Measurements from ENCODE around the gene KREMEN1.
"Not testable (repeated sequence)": the region's sequence is repeated elsewhere in the genome, so short reads cannot be mapped to it uniquely, and the experiment has no call there.

The KREMEN1 gene

DNA sequence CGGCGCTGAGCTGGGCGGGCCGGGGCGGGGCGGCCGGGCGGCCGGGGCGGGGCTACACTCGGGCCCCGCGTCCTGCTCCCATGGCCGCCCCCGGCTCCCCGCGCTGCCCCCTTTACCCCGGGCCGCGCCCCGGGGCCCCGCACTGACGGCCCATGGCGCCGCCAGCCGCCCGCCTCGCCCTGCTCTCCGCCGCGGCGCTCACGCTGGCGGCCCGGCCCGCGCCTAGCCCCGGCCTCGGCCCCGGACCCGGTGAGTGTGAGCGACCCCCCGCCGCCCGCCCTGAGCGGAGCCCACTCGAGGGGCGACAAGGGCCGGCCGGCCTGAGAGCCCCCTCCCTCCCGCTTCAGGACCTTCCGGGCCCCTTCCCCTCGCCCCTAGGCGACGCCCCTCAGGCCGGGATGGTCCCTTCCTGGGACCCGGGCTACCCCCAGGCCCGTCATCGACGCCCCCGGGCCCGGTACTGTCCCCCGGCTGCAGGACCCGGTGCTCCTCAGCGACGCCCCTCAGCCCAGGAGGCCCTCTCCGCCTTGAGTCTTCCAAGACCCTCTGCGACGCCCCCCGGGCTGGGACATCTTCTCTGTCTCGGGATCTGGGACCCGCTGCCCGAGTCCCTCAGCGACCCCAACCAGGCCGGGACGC is at the start of gene KREMEN1:
Gene KREMEN1, plus strand, starts transcription at position 57 of the 639 bp plus-strand sequence. Its CDS starts 96 bp downstream, at position 153.
- no peak for DNase-seq (ENCODE audit: low read depth in 4 of 4, low spot score in 1 of 4)

DNA sequence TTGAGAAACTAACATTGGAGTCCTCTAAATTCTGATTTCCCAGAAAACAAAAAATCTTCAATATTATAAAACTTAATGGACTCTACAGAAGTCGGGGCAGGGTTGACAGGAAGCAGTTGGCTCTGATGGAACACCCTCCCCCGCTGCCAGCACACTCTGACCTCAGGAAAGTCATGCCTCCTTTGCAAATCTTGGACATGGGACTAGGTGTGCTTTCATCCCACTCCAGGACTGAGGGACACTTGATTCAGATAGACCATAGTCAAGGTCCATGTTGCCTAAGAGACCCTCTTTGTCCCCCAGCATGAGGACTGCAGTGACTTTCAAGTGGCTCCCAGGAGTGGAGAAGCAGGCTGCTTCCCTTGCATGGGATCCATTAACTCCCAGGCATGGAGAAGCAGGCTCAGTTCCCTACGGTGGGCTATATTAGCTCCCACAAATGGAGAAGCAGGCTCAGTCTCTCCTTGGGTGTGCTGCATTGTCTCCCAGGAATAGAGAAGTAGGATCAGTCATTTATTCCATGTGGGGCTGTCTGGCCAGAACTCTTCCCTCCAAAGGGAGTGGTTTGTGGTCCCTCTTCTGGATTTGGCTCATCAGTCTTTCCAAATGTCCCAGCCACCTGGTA is 49.6 kb upstream of the KREMEN1 start:
- no peak for DNase-seq (ENCODE audit: low read depth in 4 of 4, low spot score in 1 of 4)

DNA sequence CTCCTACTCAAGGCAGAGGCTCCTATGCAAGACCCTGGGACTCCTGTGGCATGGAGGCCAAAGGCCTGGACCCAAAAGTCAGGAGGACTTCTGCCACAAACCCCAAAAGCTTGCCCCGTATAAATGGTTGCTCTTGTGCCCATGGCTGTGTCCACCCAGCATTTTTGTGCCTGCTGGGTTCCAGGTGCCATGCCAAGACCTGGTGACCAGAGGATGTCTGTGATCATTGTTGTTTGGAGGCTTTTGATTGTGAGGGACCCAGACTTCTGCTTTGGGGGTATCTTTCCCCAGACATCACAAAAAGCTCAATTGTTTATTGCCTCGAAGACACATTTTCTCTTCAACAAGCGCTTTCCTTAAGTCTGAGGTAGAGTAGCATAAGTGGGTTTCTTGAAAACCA is 46.3 kb upstream of the KREMEN1 start:
- DNase-seq (ENCODE audit: low read depth in 4 of 4, low spot score in 1 of 4): no peak

DNA sequence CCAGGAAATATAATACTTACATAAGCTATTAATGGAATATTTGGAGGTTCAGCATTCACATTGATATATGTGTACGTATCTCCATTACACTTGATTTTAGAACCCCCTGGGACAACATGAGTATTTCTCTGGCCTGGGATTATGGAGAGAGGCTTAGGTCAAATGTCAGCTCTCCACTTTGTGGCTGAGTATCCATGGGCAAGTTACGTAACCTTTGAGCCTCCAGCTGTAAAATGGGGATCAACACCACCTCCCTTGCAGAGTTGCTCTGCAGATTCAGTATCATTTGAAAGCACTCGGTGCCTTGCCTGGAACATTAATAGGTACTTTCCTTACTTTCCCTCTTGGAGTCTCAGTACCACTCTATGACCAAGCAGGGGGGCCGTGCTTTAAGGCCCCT is 44.4 kb upstream of the KREMEN1 start:
- DNase-seq (ENCODE audit: low read depth in 4 of 4, low spot score in 1 of 4): no peak

DNA sequence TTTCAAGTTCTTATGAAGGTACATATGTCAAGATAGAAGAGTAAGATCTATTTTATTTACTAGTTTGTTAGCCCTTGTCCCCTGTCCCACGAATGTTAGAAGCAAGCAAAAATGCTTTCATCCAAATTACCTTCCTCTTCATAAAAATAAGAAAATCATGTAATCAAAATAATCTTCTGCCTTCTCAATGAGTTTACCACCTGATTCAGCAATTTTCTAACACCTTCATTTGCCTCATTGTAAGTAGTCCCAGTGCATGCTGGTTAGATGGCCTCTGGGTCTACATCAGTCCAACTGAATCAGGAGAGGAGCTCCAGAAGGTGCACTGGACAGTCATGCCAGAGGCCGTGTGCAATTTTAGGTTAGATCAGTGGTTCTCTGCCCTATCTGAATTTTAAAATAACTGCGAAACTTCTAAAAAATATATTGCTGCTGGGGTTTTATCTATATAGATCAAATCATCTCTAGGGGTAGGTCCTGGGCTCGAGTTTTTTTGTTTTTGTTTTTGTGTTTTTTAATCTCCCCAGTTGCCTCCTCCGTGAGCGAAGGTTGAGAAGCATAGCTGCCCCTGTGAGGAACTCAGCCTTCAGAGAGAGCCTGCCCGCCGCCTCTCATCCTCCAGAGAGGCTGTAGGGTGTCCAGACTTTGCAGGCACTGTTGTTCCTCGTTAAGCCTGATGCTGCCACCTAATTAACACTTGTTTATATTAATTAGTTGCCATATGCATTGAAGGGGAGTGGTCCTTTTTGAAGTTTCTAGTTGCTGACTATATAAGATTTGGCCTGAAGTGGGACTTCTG is 43.4 kb upstream of the KREMEN1 start:
- DNase-seq (ENCODE audit: low read depth in 4 of 4, low spot score in 1 of 4): no peak

- DNase-seq (ENCODE audit: low read depth in 4 of 4, low spot score in 1 of 4): no peak
Measured at GRCh38 chr22:29030016-29030617, 42.7 kb upstream of the KREMEN1 start.

DNA sequence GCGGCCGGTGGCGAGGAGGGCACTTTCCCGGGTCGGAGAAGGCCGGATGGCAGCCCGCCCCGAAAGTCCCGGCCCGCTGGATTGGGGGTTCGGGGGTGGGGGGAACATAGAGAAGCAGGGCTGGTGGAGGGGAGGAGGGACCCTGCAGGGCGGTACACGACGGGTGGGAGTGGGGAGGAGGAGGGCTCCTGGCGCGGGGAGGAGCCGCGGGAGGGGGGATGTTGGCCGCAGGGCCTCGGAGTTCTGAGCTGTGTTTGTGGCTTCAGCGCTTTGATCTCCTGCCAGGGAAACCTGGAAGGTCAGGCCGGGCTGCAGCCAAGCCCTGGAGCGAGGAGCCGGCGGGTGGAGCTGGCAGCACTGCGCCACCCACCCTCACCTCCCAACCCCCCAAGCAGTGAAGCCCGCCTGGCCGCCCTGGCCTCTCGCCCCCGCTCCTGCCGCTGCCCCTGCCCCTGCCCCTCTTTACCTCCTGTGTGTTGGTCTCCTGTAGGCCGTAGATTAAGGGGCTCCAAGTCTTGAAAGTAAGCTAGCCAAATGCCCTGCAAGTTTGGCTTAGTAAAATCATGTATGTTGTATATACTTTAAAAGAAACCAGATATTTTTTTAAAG is 42.1 kb upstream of the KREMEN1 start:
- DNase-seq (ENCODE audit: low read depth in 4 of 4, low spot score in 1 of 4): no peak

DNA sequence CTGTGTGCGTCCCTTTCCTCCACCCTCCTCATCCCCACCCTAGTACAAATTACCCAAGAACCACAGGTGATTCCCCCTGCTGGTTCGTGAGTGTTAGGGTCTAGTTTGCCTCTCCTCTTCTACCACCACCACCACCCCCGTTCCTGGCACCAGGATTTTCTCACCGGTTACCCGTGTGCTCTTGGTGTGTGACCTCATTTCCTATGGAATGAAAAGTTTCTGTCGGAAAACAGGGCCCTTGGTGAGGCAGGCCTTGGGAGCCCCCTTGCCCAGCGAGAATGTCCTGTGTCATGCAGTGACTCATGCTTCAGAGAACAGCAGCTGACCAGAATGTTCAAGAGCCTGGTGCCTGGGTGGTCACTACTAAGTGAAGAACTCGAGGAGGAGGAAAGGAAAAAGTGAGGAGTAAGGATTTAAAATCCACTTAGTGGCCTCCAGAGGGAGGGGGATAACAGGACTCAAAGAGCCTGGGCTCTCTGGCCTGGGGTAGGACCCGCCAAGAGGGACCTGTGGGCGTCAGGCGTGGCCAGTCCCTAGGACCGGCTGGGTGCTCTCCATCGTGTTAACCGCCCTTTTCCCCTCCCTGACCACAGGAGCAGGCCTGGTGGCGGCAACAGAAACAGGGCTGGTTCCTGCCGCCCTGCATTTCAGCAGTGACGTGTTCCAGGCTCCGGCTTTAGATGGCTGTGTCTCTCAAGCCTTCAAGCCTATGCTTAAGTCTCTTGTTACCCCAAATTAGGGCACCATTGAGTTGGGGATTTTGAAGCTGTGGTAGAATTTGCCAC is 41.4 kb upstream of the KREMEN1 start:
- no peak for DNase-seq (ENCODE audit: low read depth in 4 of 4, low spot score in 1 of 4)

DNA sequence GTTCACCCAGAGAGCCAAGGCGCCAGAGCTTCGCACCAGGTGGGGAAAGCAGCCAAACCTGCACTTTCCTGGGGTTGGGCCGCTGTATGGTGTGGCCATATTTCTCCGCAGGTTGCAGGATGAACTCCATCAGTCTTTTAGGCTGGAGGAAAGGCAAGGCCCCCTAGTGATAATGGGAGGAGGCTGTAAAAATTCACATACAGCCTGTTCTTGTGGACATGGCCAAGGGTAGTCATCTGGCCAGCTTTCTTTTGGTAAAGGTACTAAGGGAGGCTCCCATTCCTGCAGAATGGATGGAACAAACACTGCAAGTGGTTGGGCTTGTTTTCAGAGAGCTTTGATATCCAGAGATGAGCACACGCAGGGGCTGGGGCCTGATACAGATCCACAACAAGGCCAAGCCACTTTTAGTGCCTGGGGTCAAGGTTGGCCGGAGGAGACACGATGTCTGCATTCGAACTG is 40.8 kb upstream of the KREMEN1 start:
- no peak for DNase-seq (ENCODE audit: low read depth in 4 of 4, low spot score in 1 of 4)

DNA sequence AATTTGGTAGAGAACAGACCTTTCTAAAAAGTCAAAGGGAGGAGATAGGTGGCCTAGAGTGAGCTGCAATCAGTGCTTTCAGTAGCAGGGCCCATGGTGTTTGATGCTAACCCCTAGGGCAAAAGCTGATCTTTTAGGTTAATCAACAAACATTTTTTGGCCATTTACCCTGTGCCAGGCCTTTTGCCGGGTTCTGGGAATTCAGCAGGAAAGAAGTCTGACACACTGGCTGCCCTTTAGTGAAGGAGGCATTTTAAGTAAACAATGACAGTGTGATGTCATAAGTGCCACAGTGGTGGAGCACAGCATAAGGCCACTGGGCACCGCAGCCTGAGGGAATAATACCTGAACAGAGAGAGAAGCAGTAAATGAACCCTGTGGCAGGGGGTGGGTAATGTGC is 40.3 kb upstream of the KREMEN1 start:
- DNase-seq (ENCODE audit: low read depth in 4 of 4, low spot score in 1 of 4): no peak

DNA sequence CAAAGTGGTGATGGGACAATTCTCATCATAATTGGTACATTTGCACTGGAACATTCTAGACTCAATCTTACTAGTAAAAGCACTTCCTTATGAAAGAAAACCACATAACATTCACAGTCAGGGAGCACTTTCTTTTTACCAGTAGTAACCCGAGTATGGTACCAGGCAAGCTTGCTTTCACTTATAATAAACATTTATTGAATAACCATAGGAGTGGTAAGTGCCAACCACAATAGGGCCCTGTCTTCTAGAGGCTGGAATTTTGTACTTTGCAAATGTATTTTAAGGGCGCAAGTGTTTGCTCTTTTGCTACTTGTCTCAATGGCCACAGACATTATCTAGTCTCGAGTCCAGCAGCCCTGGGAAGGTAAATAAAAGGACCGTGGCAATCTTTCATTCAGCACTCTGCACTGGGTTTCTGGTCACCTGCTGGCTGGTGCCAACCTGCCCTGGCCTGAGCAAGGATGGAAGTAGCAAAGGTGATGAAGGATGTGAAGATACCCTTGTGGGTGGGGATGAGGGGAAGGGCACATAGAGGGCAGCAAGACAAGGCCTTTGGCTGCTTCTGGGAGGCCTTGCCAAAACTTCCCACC is 35.4 kb upstream of the KREMEN1 start:
- DNase-seq (ENCODE audit: low read depth in 4 of 4, low spot score in 1 of 4): no peak

GRCh38 chr22:29039148-29039547 is 33.7 kb upstream of the KREMEN1 start:
- DNase-seq (ENCODE audit: low read depth in 4 of 4, low spot score in 1 of 4): no peak

DNA sequence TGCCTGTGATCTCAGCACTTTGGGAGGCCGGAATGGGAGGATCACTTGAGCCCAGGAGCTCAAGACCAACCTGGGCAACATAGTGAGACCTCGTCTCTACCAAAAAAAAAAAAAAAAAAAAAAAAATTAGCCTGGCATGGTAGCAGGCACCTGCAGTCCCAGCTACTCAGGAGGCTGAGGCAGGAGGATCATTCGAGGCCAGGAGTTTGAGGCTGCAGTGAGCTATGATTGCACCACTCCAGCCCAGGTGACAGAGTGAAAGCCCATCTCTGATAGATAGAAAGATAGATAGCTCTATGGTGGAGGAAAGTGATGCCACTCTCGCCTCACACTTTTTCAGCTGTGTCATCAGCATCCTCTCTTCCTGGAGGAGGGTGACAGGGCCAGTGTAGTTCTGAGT is 33.2 kb upstream of the KREMEN1 start:
- DNase-seq (ENCODE audit: low read depth in 4 of 4, low spot score in 1 of 4): not testable (repeated sequence)

DNA sequence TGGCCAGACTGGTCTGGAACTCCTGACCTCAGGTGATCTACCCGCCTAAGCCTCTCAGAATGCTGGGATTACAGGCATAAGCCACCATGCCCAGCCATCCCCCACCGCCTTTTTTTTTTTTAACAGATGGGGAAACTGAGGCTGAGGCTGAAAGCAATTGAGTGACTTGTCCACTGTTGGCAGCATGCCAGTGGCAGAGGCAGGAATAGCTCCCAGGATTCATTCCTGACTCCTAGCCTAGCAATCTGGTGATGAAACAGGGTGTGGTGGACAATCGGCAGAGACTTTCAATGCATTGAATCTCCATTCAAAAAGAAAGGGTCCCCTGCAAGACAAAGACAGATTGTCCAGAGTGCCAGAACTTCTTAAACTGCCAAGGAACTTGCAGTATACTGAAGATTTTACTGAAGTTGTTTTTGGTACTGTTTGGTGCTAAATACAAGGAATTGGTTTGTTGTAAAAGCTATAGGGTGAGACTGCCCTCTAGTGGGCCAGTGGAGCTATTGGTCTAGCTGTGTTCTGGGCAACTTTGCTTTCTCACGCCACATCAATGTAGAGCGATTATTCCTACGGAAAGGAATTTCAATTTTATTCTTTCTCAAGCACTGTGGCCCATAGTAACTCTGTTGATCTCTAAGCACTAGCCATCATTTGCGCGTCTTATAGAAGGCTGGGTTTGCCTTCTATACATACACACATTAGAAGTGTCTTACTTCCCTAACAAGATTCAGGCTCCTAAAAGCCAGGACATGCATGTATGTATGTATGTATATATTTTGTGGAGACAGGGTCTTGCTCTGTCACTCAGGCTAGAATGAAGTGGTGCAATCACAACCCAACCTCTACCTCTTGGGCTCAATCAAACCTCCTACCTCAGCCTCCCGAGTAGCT is 32.2 kb upstream of the KREMEN1 start:
- peak; percentile 36 to 50 (median 40) for DNase-seq (ENCODE audit: low read depth in 4 of 4, low spot score in 1 of 4)

DNA sequence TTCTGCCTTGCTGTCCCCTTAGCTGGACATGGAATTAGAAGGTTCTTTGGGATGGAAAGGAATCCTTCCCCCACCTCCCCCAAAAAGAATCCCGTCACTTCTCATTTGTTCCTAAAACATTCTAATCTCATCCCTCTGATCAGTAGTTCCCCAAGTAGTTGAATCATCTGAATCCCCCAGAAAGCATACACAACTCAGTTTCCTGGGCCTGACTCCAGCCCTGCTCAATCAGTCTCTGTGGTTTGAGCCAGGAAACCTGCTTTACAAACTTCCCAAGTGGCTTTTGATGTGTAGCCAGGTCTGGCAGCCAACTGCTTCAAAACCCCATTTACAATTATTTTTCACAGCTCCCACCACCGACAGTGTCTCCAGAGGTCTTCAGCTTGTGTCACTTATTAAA is 31.4 kb upstream of the KREMEN1 start:
- DNase-seq (ENCODE audit: low read depth in 4 of 4, low spot score in 1 of 4): no peak

- no peak for DNase-seq (ENCODE audit: low read depth in 4 of 4, low spot score in 1 of 4)
Measured at GRCh38 chr22:29043906-29044575, 28.8 kb upstream of the KREMEN1 start.

GRCh38 chr22:29044657-29045176 is 28.1 kb upstream of the KREMEN1 start:
- no peak for DNase-seq (ENCODE audit: low read depth in 4 of 4, low spot score in 1 of 4)

All from stimulated activated CD4-positive, alpha-beta T cell treated with anti-CD3 and anti-CD28 coated beads, Interleukin-1b, Interleukin-23, amount 100 ng/mL, for 24 hours (primary cell).